GM18502 (cell line): Measurements from ENCODE around the gene PSTPIP1.

Experiments used
- ATAC-seq: cut with Tn5 transposase; IDR thresholded peaks from one replicate; pipeline ENCODE4 v1.9.1; 2021; ENCODE audit warnings: mild to moderate bottlenecking; ENCODE audit not compliant: unreplicated experiment, poor library complexity

PSTPIP1 gene

DNA sequence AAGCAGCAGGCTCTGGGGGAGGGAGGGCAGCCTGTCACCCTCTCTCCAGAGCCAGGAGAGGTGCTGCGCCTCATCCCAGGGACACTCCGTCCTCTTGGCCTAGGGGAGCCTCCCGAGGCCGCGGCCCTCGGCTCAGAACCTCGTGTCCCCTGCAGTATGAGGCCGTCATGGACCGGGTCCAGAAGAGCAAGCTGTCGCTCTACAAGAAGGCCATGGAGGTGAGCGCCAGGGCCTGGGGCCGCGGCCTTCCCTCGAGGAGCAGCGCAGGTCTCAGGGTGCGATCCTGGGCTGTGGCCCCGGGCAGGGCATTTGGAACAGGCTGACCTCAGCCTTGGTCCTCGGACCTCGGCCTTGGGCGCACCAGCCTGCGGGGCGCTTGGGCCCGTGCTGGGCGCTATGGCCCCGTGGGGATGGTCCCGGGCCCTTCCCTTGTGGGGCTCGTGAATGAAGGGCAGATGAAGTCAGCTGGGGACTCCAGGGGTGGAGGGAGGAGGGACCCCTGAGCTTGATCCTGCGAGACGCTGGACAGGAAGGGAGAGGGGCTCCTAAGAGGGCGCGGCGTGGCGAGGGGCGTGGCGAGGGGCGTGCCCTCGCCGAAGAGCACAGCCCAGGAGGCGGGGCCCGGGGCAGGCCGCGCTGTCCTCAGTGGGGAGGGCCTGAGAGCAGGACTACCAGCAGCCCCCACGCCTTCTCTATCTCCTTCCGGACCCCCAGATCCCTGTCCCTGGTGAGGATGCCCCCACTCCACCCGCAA lies 32.9 kb downstream of the PSTPIP1 start:
- no peak for ATAC-seq

DNA sequence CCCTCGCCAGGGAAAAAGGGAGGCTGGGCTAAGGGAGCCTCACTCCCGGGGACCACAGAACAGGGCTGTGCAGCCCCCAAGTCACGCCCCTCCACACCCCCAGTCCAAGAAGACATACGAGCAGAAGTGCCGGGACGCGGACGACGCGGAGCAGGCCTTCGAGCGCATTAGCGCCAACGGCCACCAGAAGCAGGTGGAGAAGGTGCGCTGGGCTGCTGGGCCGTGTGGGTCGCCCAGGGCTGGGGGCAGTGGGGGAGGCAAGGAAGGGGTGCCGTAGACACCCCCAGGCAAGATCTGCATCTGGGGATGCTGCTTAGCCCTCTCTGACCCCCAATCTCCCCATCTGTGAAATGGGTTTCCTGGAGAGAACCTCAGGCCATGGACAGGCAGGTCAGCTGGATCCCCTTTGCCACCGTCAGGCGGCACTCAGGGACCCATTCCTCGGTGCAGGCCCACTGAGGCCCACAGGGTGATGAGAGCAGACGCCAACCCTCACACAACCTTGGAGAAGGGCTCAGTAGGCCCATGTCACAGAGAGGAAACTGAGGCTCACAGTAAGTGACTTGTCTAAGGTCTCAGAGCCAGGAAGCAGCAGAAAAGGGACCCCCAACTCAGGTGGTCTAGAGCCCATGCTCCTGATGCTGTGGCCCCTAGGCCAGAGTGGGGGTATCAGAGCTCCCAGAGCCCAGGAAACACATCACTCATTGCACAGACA lies 33.7 kb downstream of the PSTPIP1 start:
- ATAC-seq = no peak

DNA sequence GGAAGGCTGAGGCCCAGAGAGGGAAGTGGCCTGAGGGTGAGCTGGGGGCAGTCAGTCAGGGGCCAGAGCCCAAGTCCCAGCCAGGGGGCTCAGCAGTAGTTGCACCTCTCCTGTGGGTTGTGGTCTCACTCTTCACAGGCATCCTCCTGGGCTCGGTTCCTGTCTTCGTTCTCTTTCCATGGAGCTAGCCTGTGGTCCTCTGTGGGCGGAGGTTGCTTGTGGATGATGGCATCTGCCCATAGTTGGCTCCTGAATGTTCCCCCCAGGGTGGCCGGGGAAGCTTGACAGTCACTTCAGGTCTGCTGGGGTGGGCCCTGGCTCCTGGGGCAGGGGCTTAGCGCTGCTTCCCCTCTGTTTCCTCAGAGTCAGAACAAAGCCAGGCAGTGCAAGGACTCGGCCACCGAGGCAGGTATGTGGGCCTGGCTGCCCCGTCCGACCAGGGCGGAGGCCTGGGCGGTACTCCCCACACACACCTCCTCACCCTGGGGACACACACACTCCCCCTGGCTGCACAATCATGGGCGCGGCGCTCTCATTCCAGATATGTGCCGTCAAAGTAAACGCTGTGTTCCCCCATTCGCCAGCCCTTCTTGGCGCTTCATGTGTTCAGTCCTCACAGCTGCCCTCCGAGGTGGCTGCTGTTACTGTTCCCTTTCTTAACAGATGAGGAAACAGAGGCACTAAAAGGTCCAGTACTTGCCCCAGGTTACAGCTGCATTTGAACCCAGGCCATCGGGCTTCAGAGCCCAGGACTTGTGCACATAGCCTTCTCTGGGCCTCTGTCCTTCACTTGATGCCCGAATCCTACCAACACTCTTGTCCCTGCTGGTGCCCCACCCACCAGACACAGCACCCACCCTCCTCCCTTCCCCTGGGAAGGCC lies 34.5 kb downstream of the PSTPIP1 start:
- no peak for ATAC-seq

DNA sequence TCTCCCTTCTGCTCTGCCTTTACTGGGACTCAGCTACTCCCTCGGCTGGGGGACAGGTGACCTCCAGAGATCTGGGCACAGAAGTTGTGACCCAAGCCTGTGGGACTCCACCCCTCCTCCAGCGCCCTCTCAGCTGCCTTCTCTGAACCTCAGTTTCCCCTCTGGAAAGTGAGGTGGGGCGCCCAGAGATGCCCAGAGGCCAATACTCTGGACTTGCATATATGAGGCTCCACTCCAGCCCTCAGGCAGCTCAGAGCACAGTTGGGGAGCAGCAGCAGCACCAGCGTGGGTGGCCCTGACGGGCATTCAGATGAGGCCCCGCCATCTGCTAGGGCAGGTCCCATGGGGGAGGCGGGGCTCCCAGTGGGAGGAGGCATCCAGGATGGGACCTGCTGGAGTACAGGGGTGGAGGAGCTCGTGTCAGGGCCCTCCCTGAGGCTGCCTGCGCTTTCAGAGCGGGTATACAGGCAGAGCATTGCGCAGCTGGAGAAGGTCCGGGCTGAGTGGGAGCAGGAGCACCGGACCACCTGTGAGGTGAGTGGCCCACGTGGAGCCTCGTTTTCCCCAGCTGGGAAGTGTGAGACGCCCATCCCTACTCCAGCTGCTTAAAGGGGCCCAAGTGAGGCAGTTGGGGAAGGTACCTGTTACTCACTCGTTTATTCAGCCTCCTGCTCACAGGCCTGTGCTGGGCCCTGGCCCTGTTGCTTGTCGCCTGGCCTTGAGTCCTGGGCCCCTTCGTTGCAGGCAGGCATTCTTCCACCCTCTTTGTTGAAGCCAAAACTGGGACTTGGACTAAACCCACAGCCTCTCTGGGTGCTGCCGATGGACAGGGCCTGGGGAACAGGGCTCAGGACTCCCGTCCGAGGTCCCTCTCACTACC lies 35.4 kb downstream of the PSTPIP1 start:
- no peak for ATAC-seq

DNA sequence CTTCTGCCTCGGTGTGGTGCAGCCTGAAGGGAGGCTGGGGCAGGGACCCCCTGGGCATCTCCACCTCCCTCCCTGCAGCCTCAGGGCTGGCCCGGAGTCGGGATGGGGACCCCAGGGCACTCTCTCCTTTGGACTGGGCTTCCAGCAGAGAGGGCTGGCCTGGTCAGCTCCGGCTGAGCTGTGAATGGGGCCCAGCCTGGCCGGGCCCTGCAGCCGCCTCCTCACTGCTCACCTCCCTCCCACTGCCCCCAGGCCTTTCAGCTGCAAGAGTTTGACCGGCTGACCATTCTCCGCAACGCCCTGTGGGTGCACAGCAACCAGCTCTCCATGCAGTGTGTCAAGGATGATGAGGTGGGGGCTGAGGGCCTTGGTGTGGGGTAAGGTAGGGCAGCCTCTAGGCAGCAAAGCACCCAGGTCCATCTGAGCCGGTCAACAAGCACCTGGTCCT lies 36.0 kb downstream of the PSTPIP1 start:
- ATAC-seq = no peak

- ATAC-seq = no peak
Measured at GRCh38 chr15:77031376-77032050, 36.6 kb downstream of the PSTPIP1 start.

DNA sequence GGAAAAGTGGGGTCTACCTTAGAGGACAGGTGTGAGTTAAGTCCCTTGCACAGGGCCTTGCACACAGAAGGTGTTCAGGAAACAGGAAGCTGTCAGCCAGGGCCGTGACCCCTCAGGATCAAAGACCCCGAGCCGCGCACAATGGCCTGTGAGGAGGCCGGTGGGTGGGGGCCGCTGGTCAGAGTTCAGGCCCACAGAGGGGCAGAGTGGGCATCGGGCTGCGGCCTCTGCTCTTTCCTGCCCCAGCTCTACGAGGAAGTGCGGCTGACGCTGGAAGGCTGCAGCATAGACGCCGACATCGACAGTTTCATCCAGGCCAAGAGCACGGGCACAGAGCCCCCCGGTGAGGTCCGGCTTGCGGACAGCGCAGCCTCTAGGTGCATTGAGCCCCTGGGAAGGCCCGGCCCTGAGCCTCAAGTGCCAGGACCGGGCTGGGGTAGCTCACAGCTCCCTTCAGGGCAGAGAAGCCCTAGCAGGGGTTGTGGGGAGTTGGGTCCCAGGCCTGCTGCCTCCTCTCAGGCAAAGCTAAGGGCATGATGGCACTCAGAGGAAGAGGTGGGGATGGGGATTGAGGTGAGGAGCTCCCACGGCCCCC lies 37.2 kb downstream of the PSTPIP1 start:
- ATAC-seq = no peak

DNA sequence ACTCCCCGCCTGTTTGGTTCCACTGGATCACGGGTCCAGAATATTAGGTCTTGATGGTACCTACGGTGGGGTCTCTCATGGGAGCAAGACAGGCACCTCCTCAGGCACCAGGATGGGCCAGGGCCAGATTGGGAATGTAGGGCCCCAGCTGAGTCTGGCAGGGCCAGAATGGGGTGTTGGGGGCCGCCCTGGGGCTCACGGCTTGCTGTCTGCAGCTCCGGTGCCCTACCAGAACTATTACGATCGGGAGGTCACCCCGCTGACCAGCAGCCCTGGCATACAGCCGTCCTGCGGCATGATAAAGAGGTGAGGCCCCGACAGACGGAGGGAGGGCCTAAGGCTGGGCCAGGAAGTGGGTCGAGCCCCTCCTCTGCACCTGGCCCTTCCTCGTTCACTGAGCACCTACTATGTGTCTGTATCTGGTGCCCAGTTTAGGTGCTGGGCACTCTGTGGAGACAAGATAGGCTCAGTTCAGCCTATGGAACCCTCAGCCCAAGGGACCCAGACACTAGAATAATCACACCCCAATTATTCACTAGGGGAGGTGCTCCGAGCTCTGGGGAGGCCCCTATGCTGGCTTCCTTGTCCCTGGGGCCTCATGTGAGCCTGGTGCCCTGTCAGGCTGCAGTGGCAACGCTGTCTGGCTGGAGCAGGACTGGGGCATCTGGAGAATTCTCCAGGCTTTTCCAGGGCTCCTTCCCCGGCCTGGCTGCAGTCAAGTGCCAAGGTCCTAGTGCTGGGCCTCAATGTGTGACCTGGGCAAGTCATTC lies 37.9 kb downstream of the PSTPIP1 start:
- no peak for ATAC-seq

- ATAC-seq = no peak
Measured at GRCh38 chr15:77033417-77033728, 38.4 kb downstream of the PSTPIP1 start.

DNA sequence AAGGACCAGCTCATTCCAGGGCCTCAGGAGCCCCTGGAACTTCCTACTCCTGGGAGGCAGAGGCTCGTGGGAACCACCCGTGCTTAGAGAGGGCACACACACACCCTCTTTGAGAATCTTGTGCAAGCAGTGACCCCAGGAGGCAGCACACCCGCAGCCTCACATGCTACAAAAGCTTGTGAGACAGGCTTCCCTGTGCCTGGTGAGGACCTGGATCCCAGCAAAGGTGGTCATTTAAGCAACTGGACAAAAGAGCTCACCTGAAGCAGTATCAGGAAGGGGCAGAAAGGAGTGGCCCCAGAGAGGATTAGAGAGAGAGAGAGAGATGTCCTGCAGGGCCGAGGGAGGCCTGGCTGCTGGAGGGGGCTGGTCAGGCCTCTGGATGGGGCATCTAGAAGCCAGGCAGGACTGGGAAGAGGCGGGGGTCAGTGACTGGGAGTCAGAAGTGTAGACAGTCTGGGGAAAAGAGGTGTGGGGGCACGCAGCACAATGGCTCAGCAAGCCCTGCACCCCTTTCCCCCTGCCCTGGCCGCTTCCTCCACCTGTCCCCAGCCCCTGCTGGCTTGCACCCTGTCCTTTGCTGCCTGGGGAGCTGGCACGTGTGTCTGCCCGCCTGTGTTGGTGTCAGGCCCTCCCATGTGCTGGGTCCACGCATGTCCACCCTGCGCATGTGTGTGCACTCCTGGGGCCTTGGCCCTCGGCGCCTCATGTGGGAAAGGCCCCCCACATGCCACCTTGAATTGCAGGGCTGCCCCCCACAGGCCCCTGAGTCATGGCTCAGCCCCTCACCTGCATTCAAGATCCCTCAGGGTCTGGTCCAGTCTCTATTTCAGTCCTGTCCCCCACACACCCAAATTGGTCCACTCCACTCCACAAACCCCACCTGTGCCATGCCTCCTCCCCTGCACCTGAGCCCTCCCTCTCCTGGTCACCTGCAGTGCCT lies 39.1 kb downstream of the PSTPIP1 start:
- no peak for ATAC-seq

DNA sequence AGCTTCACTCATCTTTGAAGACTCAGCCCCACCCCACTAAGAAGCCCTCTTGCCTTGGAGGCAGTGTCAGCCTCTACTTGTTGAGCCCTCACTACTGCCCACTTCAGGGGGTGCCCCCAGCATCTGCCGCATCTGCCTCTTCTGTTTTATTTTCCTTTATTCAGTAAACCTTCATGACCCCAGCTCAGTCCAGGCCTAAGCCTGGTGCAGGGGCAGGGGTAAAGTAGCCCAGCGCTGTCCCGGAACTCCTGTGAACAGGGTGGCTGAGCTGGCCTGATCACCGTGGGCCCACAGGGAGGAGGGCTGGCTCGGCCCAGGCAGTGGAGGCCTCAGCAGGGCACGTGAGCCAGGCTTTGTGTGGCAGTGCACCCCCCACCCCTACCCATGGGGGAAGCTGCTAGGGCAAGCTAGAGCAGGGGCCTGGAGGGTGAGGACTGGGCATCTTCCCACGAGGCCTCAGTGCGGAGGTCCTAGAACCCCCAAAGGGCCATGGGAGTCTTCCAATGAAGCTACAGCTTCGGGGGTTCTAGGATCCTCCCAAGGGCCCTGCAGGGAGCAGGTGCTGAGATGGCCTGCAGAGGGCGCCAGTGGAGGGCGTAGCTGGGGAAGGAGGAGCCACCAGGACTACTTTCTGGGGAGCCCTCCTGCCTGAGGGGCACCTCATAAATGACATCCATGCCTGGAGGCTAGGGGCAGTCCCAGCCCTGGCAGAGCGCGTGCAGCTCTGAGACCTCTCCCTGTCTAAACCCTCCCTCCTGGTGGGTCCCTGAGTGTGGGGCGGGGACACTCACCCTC lies 40.0 kb downstream of the PSTPIP1 start:
- ATAC-seq = no peak

DNA sequence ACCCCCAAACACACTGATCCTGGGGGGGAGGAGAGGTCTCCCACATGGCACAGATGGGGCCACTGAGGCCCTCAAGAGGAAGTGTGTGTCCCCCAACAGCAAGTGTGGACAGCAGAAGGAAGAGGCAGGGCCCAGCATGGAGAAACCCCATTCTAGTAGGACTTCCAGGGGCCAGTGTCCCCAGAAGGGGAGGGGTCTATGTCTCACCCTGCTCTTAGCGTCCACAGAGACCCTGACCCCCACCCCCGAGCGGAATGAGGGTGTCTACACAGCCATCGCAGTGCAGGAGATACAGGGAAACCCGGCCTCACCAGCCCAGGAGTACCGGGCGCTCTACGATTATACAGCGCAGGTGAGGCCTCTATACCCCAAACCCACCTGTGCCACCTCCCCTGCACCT lies 40.7 kb downstream of the PSTPIP1 start:
- ATAC-seq = no peak

DNA sequence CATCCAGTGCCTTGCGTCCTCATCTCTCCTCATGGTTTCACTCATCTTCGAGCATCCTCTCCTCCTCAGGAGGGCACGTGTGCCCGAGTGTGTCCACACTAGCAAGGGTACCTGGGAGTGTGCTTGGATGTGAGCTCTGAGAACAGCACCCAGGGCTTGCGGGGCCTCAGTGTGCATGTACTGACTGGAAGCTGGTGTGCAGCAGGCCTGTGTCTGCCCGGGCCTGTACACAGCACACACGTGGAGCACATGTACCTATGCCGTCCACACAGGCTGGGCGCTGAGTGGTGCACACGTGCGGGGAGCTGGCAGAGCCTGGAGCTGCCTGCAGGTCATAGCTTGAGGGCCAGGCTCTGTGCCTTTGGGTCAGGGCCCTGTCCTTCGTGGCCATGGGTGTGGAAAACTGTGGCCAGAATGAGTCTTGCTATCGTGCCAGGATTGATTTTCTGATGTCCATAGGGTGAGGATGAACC lies 41.1 kb downstream of the PSTPIP1 start:
- ATAC-seq = no peak

DNA sequence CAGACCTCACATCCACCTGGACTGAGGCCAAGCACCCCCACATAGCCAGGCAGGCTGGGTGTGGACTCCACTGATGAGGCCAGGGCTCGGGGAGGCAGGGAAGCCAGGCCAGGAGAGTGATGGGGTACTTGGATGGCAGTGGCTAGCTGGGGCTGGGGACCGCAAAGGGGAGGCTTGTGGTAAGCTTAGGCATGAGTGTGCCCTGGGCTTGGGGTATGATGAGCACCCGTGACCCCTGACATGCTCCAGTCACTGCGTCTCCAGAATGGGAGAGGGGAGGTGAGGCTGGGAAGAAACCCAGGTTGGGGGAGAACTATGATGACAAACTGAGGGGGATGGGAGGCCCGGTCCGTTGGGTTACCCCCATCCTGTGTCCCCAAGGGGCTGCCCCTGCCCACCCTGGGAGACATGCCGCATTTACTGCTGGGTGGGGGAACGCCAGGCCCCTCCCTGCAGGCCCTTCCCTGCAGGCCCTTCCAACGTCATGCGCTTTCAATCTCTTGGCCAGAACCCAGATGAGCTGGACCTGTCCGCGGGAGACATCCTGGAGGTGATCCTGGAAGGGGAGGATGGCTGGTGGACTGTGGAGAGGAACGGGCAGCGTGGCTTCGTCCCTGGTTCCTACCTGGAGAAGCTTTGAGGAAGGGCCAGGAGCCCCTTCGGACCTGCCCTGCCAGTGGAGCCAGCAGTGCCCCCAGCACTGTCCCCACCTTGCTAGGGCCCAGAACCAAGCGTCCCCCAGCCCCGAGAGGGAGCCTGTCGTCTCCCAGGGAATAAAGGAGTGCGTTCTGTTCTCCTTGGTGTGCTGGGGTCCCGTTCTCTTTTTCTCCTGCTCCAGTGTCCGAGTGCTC lies 41.8 kb downstream of the PSTPIP1 start:
- no peak for ATAC-seq

DNA sequence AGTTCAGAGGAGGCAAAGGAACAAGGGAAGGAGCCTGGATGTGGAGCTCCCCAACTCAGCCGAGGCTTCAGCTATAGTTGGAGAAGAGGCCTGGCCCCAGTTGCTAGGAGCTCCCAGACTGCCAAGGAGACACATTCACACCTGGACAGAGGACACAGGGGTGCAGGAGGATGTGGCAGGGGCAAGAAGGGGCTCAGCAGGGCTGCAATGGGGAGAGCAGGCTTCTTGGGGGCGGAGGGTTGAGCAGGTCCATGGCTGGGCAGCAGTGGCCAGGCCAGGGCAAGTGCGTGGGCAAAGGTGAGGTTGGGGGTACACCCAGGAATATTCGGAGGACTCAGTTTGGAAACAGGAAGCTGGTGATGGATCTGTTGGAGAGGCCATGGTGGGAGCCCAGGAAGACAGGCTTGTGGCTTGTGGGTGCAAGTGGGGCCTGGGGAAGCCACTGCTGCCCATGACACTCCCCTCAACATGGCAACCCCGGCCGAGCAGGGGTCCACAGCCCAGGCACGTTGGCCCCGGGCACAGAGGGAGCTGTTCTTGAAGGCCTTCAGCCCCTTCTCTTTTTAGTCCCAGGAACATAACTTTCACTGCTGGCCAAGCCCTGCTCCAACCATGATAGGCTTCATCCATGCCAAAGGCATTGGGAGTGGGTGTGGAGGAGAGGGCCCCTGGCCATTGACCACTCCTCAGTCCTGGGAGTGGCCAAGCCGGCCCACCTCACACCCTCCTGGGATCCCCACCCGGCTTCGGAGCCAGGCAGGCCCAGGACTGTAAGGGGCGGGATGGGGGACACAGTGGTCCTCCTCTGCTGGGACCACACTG lies 42.7 kb downstream of the PSTPIP1 start:
- ATAC-seq = no peak
